Upper lobe of left lung (tissue), 4 donors: ENCODE measurements around the gene CNOT3.

ENCODE experiments used
- EP300 ChIP-seq, 4 donors: sonication (generic); formaldehyde crosslinking; IDR thresholded peaks; one replicate each; pipeline ENCODE4 v1.5.1; 2017; ENCODE audit warnings: antibody characterized with exemption in 4 of 4, control low read depth in 2 of 4
- POLR2AphosphoS5 ChIP-seq, 2 donors: sonication (generic); formaldehyde crosslinking; IDR thresholded peaks; one replicate each; pipeline ENCODE4 v1.5.1; 2017; ENCODE audit warnings: antibody characterized with exemption in 2 of 2
- TF ChIP-seq, protein P1 (sequence below), 6 experiments: fragments of 450-650 bp in 4 of 6; fragments of 200-600 bp in 2 of 6; sonication (generic) in 2 of 6; IDR thresholded peaks; one replicate each; pipeline ENCODE4 v1.5.1; 2016 to 2019; ENCODE audit warnings: antibody characterized with exemption in 6 of 6

DNA sequence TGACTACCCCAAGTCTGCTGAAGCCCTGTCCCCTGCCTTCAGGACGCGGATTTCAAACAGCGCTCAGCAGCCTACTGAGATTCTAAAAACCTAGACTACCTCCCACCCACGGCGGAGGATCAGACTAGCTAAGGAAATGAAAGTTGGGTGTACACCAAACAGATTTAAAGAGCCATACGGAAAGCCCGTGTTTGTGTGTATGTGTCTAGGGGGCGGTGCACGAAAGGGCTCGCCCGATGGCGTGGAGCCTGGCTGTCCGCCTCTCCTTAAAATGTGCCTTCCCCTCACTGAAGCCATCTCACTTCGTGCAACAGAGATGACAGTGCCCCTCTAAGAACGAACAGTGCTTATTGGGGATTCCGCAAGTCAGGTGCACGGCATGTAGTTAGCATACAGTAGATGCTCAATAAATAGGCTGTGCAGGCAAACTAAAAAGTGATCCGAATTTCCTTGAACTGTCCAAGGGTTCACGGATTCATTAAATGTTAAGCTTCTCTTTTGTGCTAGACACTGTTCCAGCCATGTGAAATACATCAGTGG is 21.3 kb downstream of the CNOT3 start:
- TF ChIP-seq, protein P1, sequence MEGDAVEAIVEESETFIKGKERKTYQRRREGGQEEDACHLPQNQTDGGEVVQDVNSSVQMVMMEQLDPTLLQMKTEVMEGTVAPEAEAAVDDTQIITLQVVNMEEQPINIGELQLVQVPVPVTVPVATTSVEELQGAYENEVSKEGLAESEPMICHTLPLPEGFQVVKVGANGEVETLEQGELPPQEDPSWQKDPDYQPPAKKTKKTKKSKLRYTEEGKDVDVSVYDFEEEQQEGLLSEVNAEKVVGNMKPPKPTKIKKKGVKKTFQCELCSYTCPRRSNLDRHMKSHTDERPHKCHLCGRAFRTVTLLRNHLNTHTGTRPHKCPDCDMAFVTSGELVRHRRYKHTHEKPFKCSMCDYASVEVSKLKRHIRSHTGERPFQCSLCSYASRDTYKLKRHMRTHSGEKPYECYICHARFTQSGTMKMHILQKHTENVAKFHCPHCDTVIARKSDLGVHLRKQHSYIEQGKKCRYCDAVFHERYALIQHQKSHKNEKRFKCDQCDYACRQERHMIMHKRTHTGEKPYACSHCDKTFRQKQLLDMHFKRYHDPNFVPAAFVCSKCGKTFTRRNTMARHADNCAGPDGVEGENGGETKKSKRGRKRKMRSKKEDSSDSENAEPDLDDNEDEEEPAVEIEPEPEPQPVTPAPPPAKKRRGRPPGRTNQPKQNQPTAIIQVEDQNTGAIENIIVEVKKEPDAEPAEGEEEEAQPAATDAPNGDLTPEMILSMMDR (IDR thresholded peaks at IDR 0.05) = no peak
- TF ChIP-seq POLR2AphosphoS5 (IDR thresholded peaks at IDR 0.05) = no peak
- no peak for TF ChIP-seq EP300 (IDR thresholded peaks at IDR 0.05)
